HEK293 (cell line): ENCODE results near the gene PACS1.

Source experiments
- CTCF ChIA-PET: fragments of 350-600 bp; formaldehyde crosslinking; extraction: SDS; loops from one replicate; lab custom pipeline; 2021; ENCODE audit warnings: antibody characterized with exemption; lab: Yijun Ruan, JAX
- POLR2A ChIA-PET: fragments of 300-600 bp; formaldehyde crosslinking; extraction: SDS; loops from one replicate; lab custom pipeline; 2020; ENCODE audit warnings: antibody characterized with exemption, inconsistent platforms; lab: Yijun Ruan, JAX
- H3K27ac ChIP-seq: fragments of 200-500 bp; sonication (Bioruptor generic); 2 replicates; pipeline ENCODE4 v1.5.1; 2014; ENCODE audit warnings: low read depth, low read length, control low read depth, inconsistent platforms; ENCODE audit errors: extremely low read depth
- H3K36me3 ChIP-seq, 2 experiments: fragments of 200-500 bp in 1 of 2; sonication (Bioruptor generic) in 1 of 2; 1 replicate in 1 of 2; 2 replicates in 1 of 2; pipeline ENCODE4 v1.5.1; 2014 to 2017; ENCODE audit warnings: inconsistent platforms in 2 of 2, low read length in 2 of 2; ENCODE audit not compliant: control insufficient read depth in 2 of 2, insufficient read depth in 1 of 2
- H3K4me1 ChIP-seq: fragments of 200-500 bp; sonication (Bioruptor generic); 2 replicates; pipeline ENCODE4 v1.5.1; 2014; ENCODE audit warnings: mild to moderate bottlenecking, low read length, inconsistent platforms; ENCODE audit not compliant: control insufficient read depth, insufficient read depth
- H3K4me3 ChIP-seq: 2 replicates; pipeline ENCODE4 v1.5.1; 2011; ENCODE audit warnings: low read depth, mild to moderate bottlenecking, control low read depth, low read length, moderate library complexity
- H3K9me3 ChIP-seq: fragments of 200-500 bp; sonication (Bioruptor generic); 2 replicates; pipeline ENCODE4 v1.5.1; 2014; ENCODE audit warnings: low read depth, low read length, inconsistent platforms; ENCODE audit not compliant: control insufficient read depth, insufficient read depth
- BCL11B ChIP-seq: fragments of 450-650 bp; formaldehyde crosslinking; IDR thresholded peaks from 2 replicates; pipeline ENCODE4 v1.5.1; 2016; ENCODE audit warnings: low read depth, missing biosample characterization, missing genetic modification characterization
- EGR2 ChIP-seq: fragments of 450-650 bp; formaldehyde crosslinking; IDR thresholded peaks from 2 replicates; pipeline ENCODE4 v1.5.1; 2016; ENCODE audit warnings: low read depth, missing biosample characterization, missing genetic modification characterization
- PRDM10 ChIP-seq: fragments of 450-650 bp; formaldehyde crosslinking; IDR thresholded peaks from 2 replicates; pipeline ENCODE4 v1.5.1; 2016; ENCODE audit warnings: missing biosample characterization, missing genetic modification characterization
- SCRT2 ChIP-seq: fragments of 450-650 bp; formaldehyde crosslinking; IDR thresholded peaks from 2 replicates; pipeline ENCODE4 v1.5.1; 2016; ENCODE audit warnings: missing biosample characterization, missing genetic modification characterization
- ZBTB20 ChIP-seq: fragments of 450-650 bp; formaldehyde crosslinking; IDR thresholded peaks from 2 replicates; pipeline ENCODE4 v1.5.1; 2016; ENCODE audit warnings: missing biosample characterization, missing genetic modification characterization
- ZFHX2 ChIP-seq: fragments of 450-650 bp; formaldehyde crosslinking; conservative IDR thresholded peaks from 2 replicates; pipeline ENCODE4 v1.5.1; 2016; ENCODE audit warnings: missing biosample characterization, missing genetic modification characterization
- ZFP69B ChIP-seq: fragments of 450-650 bp; formaldehyde crosslinking; IDR thresholded peaks from 2 replicates; pipeline ENCODE4 v1.5.1; 2016; ENCODE audit warnings: missing biosample characterization, missing genetic modification characterization
- ZIC2 ChIP-seq: fragments of 450-650 bp; formaldehyde crosslinking; IDR thresholded peaks from 2 replicates; pipeline ENCODE4 v1.5.1; 2016; ENCODE audit warnings: missing biosample characterization, missing genetic modification characterization
- ZNF114 ChIP-seq: fragments of 450-650 bp; formaldehyde crosslinking; IDR thresholded peaks from 2 replicates; pipeline ENCODE4 v1.5.0; 2017; ENCODE audit warnings: missing biosample characterization, missing genetic modification characterization
- ZNF146 ChIP-seq: fragments of 450-650 bp; formaldehyde crosslinking; IDR thresholded peaks from 2 replicates; pipeline ENCODE4 v1.5.1; 2016; ENCODE audit warnings: missing biosample characterization, missing genetic modification characterization
- ZNF184 ChIP-seq: fragments of 450-650 bp; IDR thresholded peaks from 2 replicates; pipeline ENCODE4 v1.5.1; 2018; ENCODE audit warnings: missing biosample characterization, mild to moderate bottlenecking, missing genetic modification characterization
- ZNF202 ChIP-seq: fragments of 450-650 bp; formaldehyde crosslinking; IDR thresholded peaks from 2 replicates; pipeline ENCODE4 v1.5.1; 2016; ENCODE audit warnings: missing biosample characterization, missing genetic modification characterization, borderline replicate concordance
- ZNF274 ChIP-seq, 2 experiments: fragments of 200-500 bp in 1 of 2; fragments of 450-650 bp in 1 of 2; sonication (Bioruptor generic) in 1 of 2; formaldehyde crosslinking in 1 of 2; IDR thresholded peaks; 2 replicates each; pipeline versions ENCODE4 v1.5.1 to v1.6.1; 2014 to 2016; ENCODE audit warnings: borderline replicate concordance in 1 of 2, inconsistent platforms in 1 of 2, low read length in 1 of 2, missing biosample characterization in 1 of 2, missing genetic modification characterization in 1 of 2
- ZNF280D ChIP-seq: fragments of 450-650 bp; formaldehyde crosslinking; IDR thresholded peaks from 2 replicates; pipeline ENCODE4 v1.5.1; 2016; ENCODE audit warnings: missing biosample characterization, missing genetic modification characterization
- ZNF362 ChIP-seq: fragments of 450-650 bp; formaldehyde crosslinking; IDR thresholded peaks from 2 replicates; pipeline ENCODE4 v1.5.1; 2016; ENCODE audit warnings: missing biosample characterization, missing genetic modification characterization
- ZNF366 ChIP-seq: fragments of 450-650 bp; formaldehyde crosslinking; conservative IDR thresholded peaks from 2 replicates; pipeline ENCODE4 v1.5.1; 2016; ENCODE audit warnings: missing biosample characterization, missing genetic modification characterization
- ZNF48 ChIP-seq: fragments of 450-650 bp; formaldehyde crosslinking; IDR thresholded peaks from 2 replicates; pipeline ENCODE4 v1.5.1; 2016; ENCODE audit warnings: missing biosample characterization, missing genetic modification characterization
- ZNF830 ChIP-seq: fragments of 450-650 bp; IDR thresholded peaks from 2 replicates; pipeline ENCODE4 v1.5.0; 2018; ENCODE audit warnings: missing biosample characterization, missing genetic modification characterization, low read depth, mild to moderate bottlenecking, moderate library complexity
- TF ChIP-seq, protein P1 (sequence below): fragments of 450-650 bp; IDR thresholded peaks from 2 replicates; pipeline ENCODE4 v1.5.1; 2018; ENCODE audit warnings: missing biosample characterization, mild to moderate bottlenecking, missing genetic modification characterization

Gene PACS1

DNA sequence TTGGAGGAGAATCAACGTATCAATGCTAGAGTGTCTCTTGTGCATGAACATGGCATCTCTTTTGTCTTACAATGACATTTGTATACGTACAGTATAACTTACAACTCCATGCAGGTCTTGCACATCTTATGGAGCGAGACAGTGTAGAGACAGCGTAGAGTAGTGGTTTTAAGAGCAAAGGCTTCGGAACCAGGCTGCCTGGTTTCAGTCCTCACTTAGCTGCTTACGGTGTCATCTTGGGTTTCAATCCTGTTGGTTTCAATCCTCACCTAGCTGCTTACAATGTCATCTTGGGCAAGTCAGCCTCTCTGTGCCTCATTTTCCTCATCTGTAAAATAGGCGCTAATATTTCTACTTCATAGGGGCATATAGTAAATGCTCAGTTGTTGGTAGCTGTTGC, 98.2 kb downstream of the PACS1 start (continued):
- TF ChIP-seq ZNF146 (no peak), ZNF280D (no peak), ZNF366 (tag by site-specific recombination) (no peak), BCL11B (tag by site-specific recombination) (no peak), SCRT2 (tag by site-specific recombination) (no peak), ZNF362 (tag by site-specific recombination) (no peak), PRDM10 (tag by site-specific recombination) (no peak), ZFP69B (tag by site-specific recombination) (no peak), ZIC2 (tag by site-specific recombination) (no peak)

- H3K27ac ChIP-seq: no peak overlapping the region
- no peaks in the 10 kb centered on the region for H3K36me3 ChIP-seq
- H3K9me3 ChIP-seq: no peaks in the 10 kb centered on the region
- H3K4me1 ChIP-seq: no peaks in the 10 kb centered on the region
- POLR2A ChIA-PET: no interaction called here
- no peak overlapping the region for H3K4me3 ChIP-seq
- peak; percentile 40; the same call in 1 of the 2 replicates for TF ChIP-seq ZFHX2 (tag by site-specific recombination)
- TF ChIP-seq EGR2 (tag by site-specific recombination): 0 out of 2 replicates have a peak, but pooled peaks have one; percentile 8
- TF ChIP-seq ZBTB20: no peak
- no peak for TF ChIP-seq ZNF114 (tag by site-specific recombination)
- no peak for TF ChIP-seq ZNF184 (tag by site-specific recombination)
- no peak for TF ChIP-seq ZNF48 (tag by site-specific recombination)
- TF ChIP-seq ZNF202 (tag by site-specific recombination): no peak
- TF ChIP-seq, all 188 proteins: peak for 2
- CTCF ChIA-PET: no interaction called here
These were observed 102.1 kb downstream of the PACS1 start for GRCh38 chr11:66172146-66172545.

GRCh38 chr11:66176650-66177049, 106.6 kb downstream of the PACS1 start:
- POLR2A ChIA-PET: no interaction called here
- H3K27ac ChIP-seq: no peak overlapping the region
- H3K4me3 ChIP-seq: no peak overlapping the region
- CTCF ChIA-PET: interaction anchor here (0.7 to 1.5 kb wide), 2 partner anchors 19 to 131 kb away, joined by 3 read pairs; no protein-coding TSS in a partner anchor
- H3K4me1 ChIP-seq: no peaks in the 10 kb centered on the region
- no peak for TF ChIP-seq ZNF830 (tag by site-specific recombination)
- TF ChIP-seq ZNF274 (IDR thresholded peaks at IDR 0.05; ENCODE audit: low read length): no peak
- no peak for TF ChIP-seq ZNF274 (tag by site-specific recombination; IDR thresholded peaks at IDR 0.05; ENCODE audit: borderline replicate concordance)
- TF ChIP-seq, protein P1, sequence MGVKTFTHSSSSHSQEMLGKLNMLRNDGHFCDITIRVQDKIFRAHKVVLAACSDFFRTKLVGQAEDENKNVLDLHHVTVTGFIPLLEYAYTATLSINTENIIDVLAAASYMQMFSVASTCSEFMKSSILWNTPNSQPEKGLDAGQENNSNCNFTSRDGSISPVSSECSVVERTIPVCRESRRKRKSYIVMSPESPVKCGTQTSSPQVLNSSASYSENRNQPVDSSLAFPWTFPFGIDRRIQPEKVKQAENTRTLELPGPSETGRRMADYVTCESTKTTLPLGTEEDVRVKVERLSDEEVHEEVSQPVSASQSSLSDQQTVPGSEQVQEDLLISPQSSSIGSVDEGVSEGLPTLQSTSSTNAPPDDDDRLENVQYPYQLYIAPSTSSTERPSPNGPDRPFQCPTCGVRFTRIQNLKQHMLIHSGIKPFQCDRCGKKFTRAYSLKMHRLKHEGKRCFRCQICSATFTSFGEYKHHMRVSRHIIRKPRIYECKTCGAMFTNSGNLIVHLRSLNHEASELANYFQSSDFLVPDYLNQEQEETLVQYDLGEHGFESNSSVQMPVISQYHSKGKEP (tag by site-specific recombination): no peak
- H3K9me3 ChIP-seq: no peaks in the 10 kb centered on the region
- H3K36me3 ChIP-seq: no peaks in the 10 kb centered on the region
